ENCODE data around the gene DNAL4.

GRCh38 chr22:38828191-38828590 lies 34.2 kb upstream of the DNAL4 start:
- TF ChIP-seq CTCF (IDR thresholded peaks at IDR 0.05) (no peak), POLR2A (IDR thresholded peaks at IDR 0.05) (no peak)
